ENCODE results near the gene POU2F1.
"Not testable (repeated sequence)": the region's sequence is repeated elsewhere in the genome, so short reads cannot be mapped to it uniquely, and the experiment has no call there.

The POU2F1 gene

DNA sequence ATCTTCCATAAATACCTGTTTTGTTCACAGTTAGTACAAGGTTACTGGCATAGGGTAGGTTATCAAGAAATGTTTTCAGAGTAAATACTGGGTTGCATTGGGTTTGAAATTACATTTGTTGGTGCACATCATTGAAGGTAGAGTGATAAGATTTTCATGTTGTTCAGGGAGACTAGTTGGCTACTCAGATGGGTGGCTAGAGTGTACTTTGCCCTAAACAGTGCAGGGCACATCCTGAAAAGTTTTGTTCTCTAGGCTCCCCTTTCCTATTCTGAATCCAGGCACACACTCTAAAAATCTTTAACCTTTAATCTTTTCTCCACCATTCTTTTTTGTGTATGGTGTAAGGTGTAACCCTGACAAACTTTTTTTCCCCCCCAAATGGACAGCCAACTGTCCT lies 18.0 kb downstream of the POU2F1 start:
- H3K27ac ChIP-seq = no peak overlapping the region
- TF ChIP-seq, protein P1, sequence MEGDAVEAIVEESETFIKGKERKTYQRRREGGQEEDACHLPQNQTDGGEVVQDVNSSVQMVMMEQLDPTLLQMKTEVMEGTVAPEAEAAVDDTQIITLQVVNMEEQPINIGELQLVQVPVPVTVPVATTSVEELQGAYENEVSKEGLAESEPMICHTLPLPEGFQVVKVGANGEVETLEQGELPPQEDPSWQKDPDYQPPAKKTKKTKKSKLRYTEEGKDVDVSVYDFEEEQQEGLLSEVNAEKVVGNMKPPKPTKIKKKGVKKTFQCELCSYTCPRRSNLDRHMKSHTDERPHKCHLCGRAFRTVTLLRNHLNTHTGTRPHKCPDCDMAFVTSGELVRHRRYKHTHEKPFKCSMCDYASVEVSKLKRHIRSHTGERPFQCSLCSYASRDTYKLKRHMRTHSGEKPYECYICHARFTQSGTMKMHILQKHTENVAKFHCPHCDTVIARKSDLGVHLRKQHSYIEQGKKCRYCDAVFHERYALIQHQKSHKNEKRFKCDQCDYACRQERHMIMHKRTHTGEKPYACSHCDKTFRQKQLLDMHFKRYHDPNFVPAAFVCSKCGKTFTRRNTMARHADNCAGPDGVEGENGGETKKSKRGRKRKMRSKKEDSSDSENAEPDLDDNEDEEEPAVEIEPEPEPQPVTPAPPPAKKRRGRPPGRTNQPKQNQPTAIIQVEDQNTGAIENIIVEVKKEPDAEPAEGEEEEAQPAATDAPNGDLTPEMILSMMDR (conservative IDR thresholded peaks at IDR 0.05) = no peak

DNA sequence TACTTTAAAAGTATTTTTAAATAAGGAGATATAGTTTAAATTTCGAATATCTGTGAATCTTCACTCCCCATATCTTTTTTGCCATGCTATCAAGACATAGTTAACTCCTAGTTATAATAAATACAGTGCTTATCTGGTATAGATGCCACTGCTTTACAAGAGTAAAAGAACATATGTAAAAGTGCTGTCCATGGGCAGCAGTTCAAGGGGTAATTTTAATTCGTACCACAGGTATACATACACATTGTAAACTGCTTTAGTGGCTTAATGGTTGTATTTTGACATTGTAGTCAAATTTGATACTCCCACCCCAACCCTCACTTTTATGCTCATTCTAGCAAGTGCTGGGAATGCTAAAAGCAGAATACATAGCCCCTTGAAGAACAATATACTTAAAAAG lies 18.6 kb downstream of the POU2F1 start:
- TF ChIP-seq, protein P1 (conservative IDR thresholded peaks at IDR 0.05) = no peak
- no peak overlapping the region for H3K27ac ChIP-seq

- no peak overlapping the region for H3K27ac ChIP-seq
- TF ChIP-seq, protein P1 (conservative IDR thresholded peaks at IDR 0.05) = no peak
These were observed 23.6 kb downstream of the POU2F1 start for GRCh38 chr1:167244244-167244643.

GRCh38 chr1:167245168-167245567 lies 24.5 kb downstream of the POU2F1 start:
- not testable (repeated sequence) for H3K27ac ChIP-seq

DNA sequence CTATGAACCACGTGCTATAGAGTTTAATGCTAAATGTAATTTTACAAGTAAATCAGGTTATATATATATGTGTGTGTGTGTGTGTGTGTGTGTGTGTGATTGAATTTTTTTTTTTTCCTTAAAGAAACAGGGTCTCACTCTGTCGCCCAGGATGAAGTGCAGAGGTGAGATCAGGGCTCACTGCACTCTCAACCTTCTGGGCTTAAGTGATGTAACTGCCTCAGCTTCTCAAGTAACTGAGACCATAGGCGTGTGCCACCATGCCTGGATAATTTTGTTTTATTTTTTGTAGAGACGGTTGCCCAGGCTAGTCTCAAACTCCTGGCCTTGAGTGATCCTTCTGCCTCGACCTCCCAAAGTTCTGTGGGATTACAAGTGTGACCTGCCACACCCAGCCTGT lies 26.3 kb downstream of the POU2F1 start:
- no peak overlapping the region for H3K27ac ChIP-seq
- TF ChIP-seq, protein P1 (conservative IDR thresholded peaks at IDR 0.05) = no peak

DNA sequence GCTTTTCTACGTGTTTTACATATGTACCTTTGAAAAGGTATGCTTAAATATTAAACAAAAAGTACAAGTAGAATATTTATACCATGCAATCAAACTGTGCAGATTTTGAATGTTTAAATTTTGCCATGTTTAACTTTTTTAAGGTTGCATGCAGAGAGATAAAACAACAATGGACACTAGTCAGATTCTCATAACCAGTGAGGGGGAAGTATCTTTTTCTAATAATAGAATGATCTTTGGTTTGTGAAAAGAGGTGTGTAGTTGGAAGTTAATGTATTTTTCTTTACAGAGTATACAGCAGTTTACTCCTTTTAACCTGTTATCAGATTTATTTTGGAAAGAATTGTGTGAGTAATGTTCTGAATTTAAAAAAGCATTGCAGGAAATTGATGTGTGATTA lies 27.1 kb downstream of the POU2F1 start:
- no peak overlapping the region for H3K27ac ChIP-seq
- TF ChIP-seq, protein P1 (conservative IDR thresholded peaks at IDR 0.05) = no peak

GRCh38 chr1:167248707-167249642 lies 28.3 kb downstream of the POU2F1 start:
- no peak overlapping the region for H3K27ac ChIP-seq
- TF ChIP-seq, protein P1 (conservative IDR thresholded peaks at IDR 0.05) = no peak

DNA sequence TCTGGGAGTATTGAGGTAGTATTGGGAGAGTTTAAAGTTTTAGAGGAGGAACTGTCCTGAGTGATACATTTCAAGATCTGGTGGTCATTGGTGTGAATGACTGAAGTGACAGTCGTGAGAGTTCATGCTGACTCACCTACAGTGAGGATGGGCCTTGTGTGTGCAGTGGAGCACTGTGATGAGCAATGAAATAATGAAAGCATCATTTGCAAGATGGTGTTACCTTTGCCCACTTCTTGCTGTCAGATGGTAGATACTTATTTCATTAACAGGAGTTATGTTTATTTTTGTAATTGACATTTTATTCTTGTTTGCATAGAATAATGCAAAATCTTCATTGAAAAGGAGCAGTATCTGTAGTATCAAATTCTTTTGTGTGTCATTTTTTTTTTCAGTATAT lies 29.0 kb downstream of the POU2F1 start:
- TF ChIP-seq, protein P1 (conservative IDR thresholded peaks at IDR 0.05) = no peak
- H3K27ac ChIP-seq = no peak overlapping the region

Measured in VCaP (cell line).